Transverse colon (tissue), 3 donors: ENCODE data around the gene FKBP5.

Experiments
- CTCF ChIP-seq, 5 experiments: fragments of 200-600 bp in 3 of 5; fragments of 450-650 bp in 2 of 5; sonication (generic) in 3 of 5; IDR thresholded peaks; 1 replicate in 2 of 5; 2 replicates in 3 of 5; pipeline ENCODE4 v1.5.1; 2016 to 2017; ENCODE audit warnings: antibody characterized with exemption in 5 of 5, inconsistent platforms in 3 of 5, mild to moderate bottlenecking in 2 of 5, moderate library complexity in 1 of 5
- POLR2A ChIP-seq: fragments of 450-650 bp; IDR thresholded peaks from one replicate; pipeline ENCODE4 v1.6.1; 2016; ENCODE audit warnings: antibody characterized with exemption, mild to moderate bottlenecking, moderate library complexity

DNA sequence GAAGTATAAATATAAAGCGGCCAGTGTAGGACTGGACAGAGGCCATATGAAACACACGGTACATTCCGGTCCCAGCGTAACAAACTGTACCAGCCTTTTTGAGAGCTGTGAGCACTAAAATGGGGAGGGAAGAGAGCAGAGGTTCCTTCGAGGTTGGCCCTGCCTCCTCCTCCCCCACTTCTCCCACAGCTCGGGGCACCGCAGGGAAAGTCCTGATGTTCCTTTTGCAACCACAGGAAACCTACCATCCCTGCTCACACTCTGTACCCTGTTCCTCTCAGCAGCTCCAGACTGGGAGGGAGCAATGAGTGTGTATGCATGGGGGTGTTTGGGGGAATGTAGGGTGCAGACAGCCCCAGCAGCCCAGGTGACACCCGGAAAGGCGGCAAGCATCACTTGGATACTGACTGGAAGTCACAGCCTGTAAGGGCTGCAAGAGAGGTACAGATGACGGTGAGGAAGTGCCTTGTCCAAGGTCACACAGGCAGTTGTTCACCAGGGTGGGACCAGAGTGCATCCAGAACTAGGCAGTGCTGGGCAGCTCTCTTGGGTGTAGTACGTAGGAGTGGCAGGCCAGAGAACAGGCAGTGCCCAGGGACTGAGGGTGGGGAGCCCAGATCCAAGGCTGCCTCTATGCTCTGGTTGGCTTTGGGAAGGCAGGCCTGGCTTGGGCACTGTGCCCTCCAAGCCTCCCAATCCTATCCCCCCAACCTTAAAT is 37.2 kb upstream of the FKBP5 start:
- TF ChIP-seq CTCF (IDR thresholded peaks at IDR 0.05) (peak in 2 of 5 experiments; percentile 27 to 32), POLR2A (peak; percentile 71)
